ENCODE data around the gene ZNF776.

Gene ZNF776

DNA sequence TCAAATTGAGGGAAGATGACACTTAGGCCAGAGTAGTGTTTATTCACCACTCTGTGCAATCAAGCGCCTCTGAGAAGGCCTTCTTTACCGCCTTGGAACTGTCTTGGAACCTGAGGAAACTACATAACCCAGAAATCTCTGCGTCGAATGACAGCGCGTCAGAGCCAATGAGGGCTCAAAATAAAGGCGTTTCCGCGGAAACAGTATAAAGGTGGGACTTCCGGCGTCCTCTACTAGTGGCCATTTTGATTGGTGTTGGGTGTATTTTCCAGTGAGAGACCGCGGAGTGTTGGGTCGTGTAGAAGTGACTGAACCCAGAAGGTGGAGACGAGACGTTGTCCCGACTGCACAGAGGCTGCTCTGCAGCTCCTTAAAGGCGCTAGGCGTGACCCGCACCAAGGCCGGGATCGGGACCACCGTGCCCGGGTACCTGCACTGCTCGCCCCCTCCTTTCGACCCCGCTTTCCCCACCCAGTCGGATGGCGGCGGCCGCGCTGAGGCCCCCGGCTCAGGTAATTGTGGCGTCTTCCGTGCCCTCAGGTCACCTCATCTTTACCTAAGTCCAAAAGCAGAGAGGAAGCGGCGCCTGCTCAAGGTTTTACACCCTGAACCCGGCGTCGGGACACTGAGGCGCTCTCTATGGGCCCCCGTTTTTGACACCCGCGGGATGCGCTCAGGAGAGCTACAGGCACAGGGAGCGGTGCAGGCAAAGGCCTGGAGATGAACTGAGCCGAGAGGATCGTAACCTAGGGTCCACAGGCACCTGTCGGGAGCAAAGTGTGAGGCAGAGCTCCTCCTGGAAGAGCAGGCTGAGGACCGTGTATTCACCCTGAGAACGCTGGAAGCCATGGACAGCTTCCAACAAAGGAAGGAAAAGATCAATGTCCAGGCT, at the start of gene ZNF776:
TSS of gene ZNF776 (plus strand) at position 236 of the 892 bp plus-strand sequence. CDS start at position 480, 244 bp downstream.
- Histone ChIP-seq H3K4me3 (ENCODE audit: low read depth in 1 of 2, low read length in 2 of 2) (peak within 1 kb of the TSS; percentile 96 to 99), H3K36me3 (ENCODE audit: control insufficient read depth in 1 of 2, insufficient read depth in 2 of 2, low read length in 2 of 2) (peaks cover 32 to 38% of the 10 kb centered on the region in 2 donors), H3K27ac (ENCODE audit: low read depth, low read length) (peak within 1 kb of the TSS; percentile 70), H3K9me3 (ENCODE audit: control insufficient read depth in 1 of 2, low read length in 2 of 2) (peaks cover 29 to 36% of the 10 kb centered on the region in 2 donors), H3K4me1 (ENCODE audit: control insufficient read depth in 1 of 2, insufficient read depth in 2 of 2, low read length in 2 of 2) (peaks cover 10 to 18% of the 10 kb centered on the region in 2 donors), H3K27me3 (ENCODE audit: control insufficient read depth in 1 of 2, insufficient read depth in 2 of 2, low read length in 2 of 2) (no peaks in the 10 kb centered on the region), H3K9ac (ENCODE audit: low read depth in 1 of 2, low read length in 2 of 2) (peak within 1 kb of the TSS; percentile 93 to 98)

DNA sequence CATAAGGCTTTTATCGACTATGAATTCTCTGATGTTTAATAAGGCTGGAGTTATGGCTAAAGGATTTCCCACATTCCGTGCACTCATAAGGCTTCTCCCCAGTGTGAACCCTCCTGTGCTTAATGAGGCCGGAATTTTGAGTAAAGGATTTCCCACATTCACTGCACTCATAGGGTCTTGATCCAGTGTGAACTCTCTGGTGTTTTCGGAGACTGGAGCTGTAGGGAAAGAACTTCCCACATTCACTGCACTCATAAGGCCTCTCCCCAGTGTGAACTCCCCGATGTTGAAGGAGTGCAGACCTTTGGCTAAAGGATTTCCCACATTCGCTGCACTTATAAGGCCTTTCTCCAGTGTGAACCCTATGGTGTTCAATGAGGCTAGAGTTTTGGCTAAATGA, 45.0 kb upstream of the ZNF776 start:
- H3K9ac ChIP-seq (ENCODE audit: low read depth in 1 of 2, low read length in 2 of 2): no peak overlapping the region
- H3K36me3 ChIP-seq (ENCODE audit: control insufficient read depth in 1 of 2, insufficient read depth in 2 of 2, low read length in 2 of 2): peaks cover 8 to 17% of the 10 kb centered on the region in 2 donors
- H3K4me3 ChIP-seq (ENCODE audit: low read depth in 1 of 2, low read length in 2 of 2): no peak overlapping the region
- H3K9me3 ChIP-seq (ENCODE audit: control insufficient read depth in 1 of 2, low read length in 2 of 2): peaks cover 73 to 79% of the 10 kb centered on the region in 2 donors
- no peaks in the 10 kb centered on the region for H3K4me1 ChIP-seq (ENCODE audit: control insufficient read depth in 1 of 2, insufficient read depth in 2 of 2, low read length in 2 of 2)
- no peaks in the 10 kb centered on the region for H3K27me3 ChIP-seq (ENCODE audit: control insufficient read depth in 1 of 2, insufficient read depth in 2 of 2, low read length in 2 of 2)
- H3K27ac ChIP-seq (ENCODE audit: low read depth, low read length): no peak overlapping the region

DNA sequence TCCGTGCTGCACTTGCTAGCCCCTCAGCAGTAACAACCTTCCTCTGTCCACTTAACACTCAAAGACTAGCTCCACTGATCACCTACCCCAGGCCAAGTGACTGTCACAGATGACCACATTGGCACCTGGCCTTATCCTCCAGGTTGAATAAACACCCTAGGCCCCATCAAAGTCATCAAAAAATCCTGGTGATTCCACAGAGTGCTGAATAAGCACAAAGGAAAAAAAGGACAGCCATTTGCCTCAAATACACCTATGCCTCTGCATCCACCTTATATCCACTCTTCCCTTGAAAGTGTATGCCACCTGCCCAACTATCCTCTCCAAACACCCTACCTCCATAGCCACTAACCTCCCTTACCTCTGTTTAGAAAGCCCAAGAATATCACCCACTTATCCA, 40.3 kb upstream of the ZNF776 start:
- H3K27ac ChIP-seq (ENCODE audit: low read depth, low read length): no peak overlapping the region
- H3K4me1 ChIP-seq (ENCODE audit: control insufficient read depth in 1 of 2, insufficient read depth in 2 of 2, low read length in 2 of 2): no peaks in the 10 kb centered on the region
- H3K9me3 ChIP-seq (ENCODE audit: control insufficient read depth in 1 of 2, low read length in 2 of 2): peaks cover 64 to 66% of the 10 kb centered on the region in 2 donors
- no peaks in the 10 kb centered on the region for H3K27me3 ChIP-seq (ENCODE audit: control insufficient read depth in 1 of 2, insufficient read depth in 2 of 2, low read length in 2 of 2)
- H3K9ac ChIP-seq (ENCODE audit: low read depth in 1 of 2, low read length in 2 of 2): no peak overlapping the region
- H3K36me3 ChIP-seq (ENCODE audit: control insufficient read depth in 1 of 2, insufficient read depth in 2 of 2, low read length in 2 of 2): peaks cover 8 to 10% of the 10 kb centered on the region in 2 donors
- peak overlapping the region in 1 of 2 donors; percentile 32 for H3K4me3 ChIP-seq (ENCODE audit: low read depth in 1 of 2, low read length in 2 of 2)

DNA sequence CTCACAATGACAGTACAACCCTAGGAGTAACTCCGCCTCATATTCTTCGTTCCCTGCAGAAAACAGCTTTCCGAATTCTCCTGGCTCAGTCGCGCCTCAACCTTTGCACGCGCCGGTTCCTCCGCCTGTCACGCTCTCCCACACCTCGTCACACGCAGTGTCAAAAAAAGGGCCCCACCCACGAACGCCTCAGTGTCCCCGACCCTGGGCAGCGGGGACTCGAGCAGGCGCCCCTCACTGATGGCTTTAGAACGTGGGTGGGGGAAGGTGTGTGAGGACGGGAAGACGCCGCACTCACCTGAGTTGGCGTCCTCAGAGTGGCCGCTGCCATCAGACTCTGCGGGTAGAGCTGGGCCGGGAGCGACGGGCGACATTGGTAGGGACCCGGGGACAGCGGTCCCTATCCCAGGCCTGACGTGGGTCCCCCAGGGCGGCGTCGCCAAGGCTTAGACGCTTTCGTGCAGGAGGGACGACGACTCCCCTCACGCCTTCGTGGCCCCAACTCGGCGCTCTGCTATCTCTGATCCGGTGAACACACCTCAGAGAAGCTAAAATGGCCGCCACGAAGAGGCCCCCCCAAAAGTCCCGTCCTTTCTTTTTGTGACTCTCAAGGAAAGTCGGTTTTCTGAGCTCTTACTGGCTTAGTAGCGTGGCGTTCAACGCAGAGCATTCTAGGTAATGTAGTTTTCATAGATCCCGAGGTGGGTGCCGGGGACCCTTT, 37.8 kb upstream of the ZNF776 start, which contains the start of gene ZNF154:
TSS of gene ZNF154 (minus strand) at position 564 of the 721 bp plus-strand sequence. CDS start at position 331, 233 bp downstream.
- Histone ChIP-seq H3K27me3 (ENCODE audit: control insufficient read depth in 1 of 2, insufficient read depth in 2 of 2, low read length in 2 of 2) (no peaks in the 10 kb centered on the region), H3K9ac (ENCODE audit: low read depth in 1 of 2, low read length in 2 of 2) (peak within 1 kb of the TSS in 1 of 2 donors; percentile 38), H3K9me3 (ENCODE audit: control insufficient read depth in 1 of 2, low read length in 2 of 2) (peaks cover 45 to 59% of the 10 kb centered on the region in 2 donors), H3K4me3 (ENCODE audit: low read depth in 1 of 2, low read length in 2 of 2) (peak within 1 kb of the TSS; percentile 54 to 61), H3K36me3 (ENCODE audit: control insufficient read depth in 1 of 2, insufficient read depth in 2 of 2, low read length in 2 of 2) (no peaks in the 10 kb centered on the region), H3K4me1 (ENCODE audit: control insufficient read depth in 1 of 2, insufficient read depth in 2 of 2, low read length in 2 of 2) (no peaks in the 10 kb centered on the region), H3K27ac (ENCODE audit: low read depth, low read length) (peak within 1 kb of the TSS; percentile 1)

- no peaks in the 10 kb centered on the region for H3K36me3 ChIP-seq (ENCODE audit: control insufficient read depth in 1 of 2, insufficient read depth in 2 of 2, low read length in 2 of 2)
- no peaks in the 10 kb centered on the region for H3K4me1 ChIP-seq (ENCODE audit: control insufficient read depth in 1 of 2, insufficient read depth in 2 of 2, low read length in 2 of 2)
- peaks cover 43 to 55% of the 10 kb centered on the region in 2 donors for H3K9me3 ChIP-seq (ENCODE audit: control insufficient read depth in 1 of 2, low read length in 2 of 2)
- H3K27ac ChIP-seq (ENCODE audit: low read depth, low read length): no peak overlapping the region
- no peak overlapping the region for H3K9ac ChIP-seq (ENCODE audit: low read depth in 1 of 2, low read length in 2 of 2)
- H3K27me3 ChIP-seq (ENCODE audit: control insufficient read depth in 1 of 2, insufficient read depth in 2 of 2, low read length in 2 of 2): no peaks in the 10 kb centered on the region
- peak overlapping the region in 1 of 2 donors; percentile 61 for H3K4me3 ChIP-seq (ENCODE audit: low read depth in 1 of 2, low read length in 2 of 2)
Measured at GRCh38 chr19:57709616-57710015, 37.0 kb upstream of the ZNF776 start.

GRCh38 chr19:57712222-57712621, 34.4 kb upstream of the ZNF776 start:
- Histone ChIP-seq H3K27ac (ENCODE audit: low read depth, low read length) (no peak overlapping the region), H3K4me3 (ENCODE audit: low read depth in 1 of 2, low read length in 2 of 2) (no peak overlapping the region), H3K4me1 (ENCODE audit: control insufficient read depth in 1 of 2, insufficient read depth in 2 of 2, low read length in 2 of 2) (no peaks in the 10 kb centered on the region), H3K9ac (ENCODE audit: low read depth in 1 of 2, low read length in 2 of 2) (no peak overlapping the region), H3K27me3 (ENCODE audit: control insufficient read depth in 1 of 2, insufficient read depth in 2 of 2, low read length in 2 of 2) (no peaks in the 10 kb centered on the region), H3K36me3 (ENCODE audit: control insufficient read depth in 1 of 2, insufficient read depth in 2 of 2, low read length in 2 of 2) (no peaks in the 10 kb centered on the region), H3K9me3 (ENCODE audit: control insufficient read depth in 1 of 2, low read length in 2 of 2) (peaks cover 43 to 46% of the 10 kb centered on the region in 2 donors)

DNA sequence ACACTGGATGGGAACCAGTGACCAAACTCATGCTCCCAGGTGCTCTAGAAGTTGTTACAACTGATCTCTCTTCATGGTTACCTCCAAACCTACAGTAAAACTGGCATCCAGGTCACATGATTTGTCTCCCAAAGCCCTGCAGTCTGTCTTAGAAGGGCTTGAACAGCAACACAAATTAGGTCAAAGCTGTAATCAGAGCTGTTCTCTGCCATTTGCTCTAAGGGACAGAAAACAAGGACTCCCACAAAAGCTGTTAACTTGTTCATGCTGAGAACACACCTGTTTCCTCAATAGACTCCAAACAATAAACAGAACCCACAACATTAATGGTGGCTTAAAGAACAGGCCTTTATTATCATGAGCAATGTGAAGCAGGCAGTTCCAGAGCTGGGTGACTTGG, 27.2 kb upstream of the ZNF776 start:
- Histone ChIP-seq H3K9ac (ENCODE audit: low read depth in 1 of 2, low read length in 2 of 2) (no peak overlapping the region), H3K27me3 (ENCODE audit: control insufficient read depth in 1 of 2, insufficient read depth in 2 of 2, low read length in 2 of 2) (no peaks in the 10 kb centered on the region), H3K36me3 (ENCODE audit: control insufficient read depth in 1 of 2, insufficient read depth in 2 of 2, low read length in 2 of 2) (peaks cover 31 to 35% of the 10 kb centered on the region in 2 donors), H3K9me3 (ENCODE audit: control insufficient read depth in 1 of 2, low read length in 2 of 2) (peaks cover 67 to 74% of the 10 kb centered on the region in 2 donors), H3K4me3 (ENCODE audit: low read depth in 1 of 2, low read length in 2 of 2) (peak overlapping the region in 1 of 2 donors; percentile 5), H3K4me1 (ENCODE audit: control insufficient read depth in 1 of 2, insufficient read depth in 2 of 2, low read length in 2 of 2) (no peaks in the 10 kb centered on the region), H3K27ac (ENCODE audit: low read depth, low read length) (no peak overlapping the region)

- Histone ChIP-seq H3K4me1 (ENCODE audit: control insufficient read depth in 1 of 2, insufficient read depth in 2 of 2, low read length in 2 of 2) (no peaks in the 10 kb centered on the region), H3K4me3 (ENCODE audit: low read depth in 1 of 2, low read length in 2 of 2) (peak overlapping the region in 1 of 2 donors; percentile 38), H3K27me3 (ENCODE audit: control insufficient read depth in 1 of 2, insufficient read depth in 2 of 2, low read length in 2 of 2) (no peaks in the 10 kb centered on the region), H3K9ac (ENCODE audit: low read depth in 1 of 2, low read length in 2 of 2) (no peak overlapping the region), H3K36me3 (ENCODE audit: control insufficient read depth in 1 of 2, insufficient read depth in 2 of 2, low read length in 2 of 2) (peaks cover 31 to 35% of the 10 kb centered on the region in 2 donors), H3K27ac (ENCODE audit: low read depth, low read length) (no peak overlapping the region), H3K9me3 (ENCODE audit: control insufficient read depth in 1 of 2, low read length in 2 of 2) (peaks cover 66 to 69% of the 10 kb centered on the region in 2 donors)
Measured at GRCh38 chr19:57719901-57720519, 26.6 kb upstream of the ZNF776 start.

GRCh38 chr19:57720878-57721277, 25.7 kb upstream of the ZNF776 start:
- no peak overlapping the region for H3K27ac ChIP-seq (ENCODE audit: low read depth, low read length)
- peaks cover 64 to 66% of the 10 kb centered on the region in 2 donors for H3K9me3 ChIP-seq (ENCODE audit: control insufficient read depth in 1 of 2, low read length in 2 of 2)
- peaks cover 31 to 35% of the 10 kb centered on the region in 2 donors for H3K36me3 ChIP-seq (ENCODE audit: control insufficient read depth in 1 of 2, insufficient read depth in 2 of 2, low read length in 2 of 2)
- peak overlapping the region; percentile 11 to 38 for H3K4me3 ChIP-seq (ENCODE audit: low read depth in 1 of 2, low read length in 2 of 2)
- no peaks in the 10 kb centered on the region for H3K27me3 ChIP-seq (ENCODE audit: control insufficient read depth in 1 of 2, insufficient read depth in 2 of 2, low read length in 2 of 2)
- no peaks in the 10 kb centered on the region for H3K4me1 ChIP-seq (ENCODE audit: control insufficient read depth in 1 of 2, insufficient read depth in 2 of 2, low read length in 2 of 2)
- H3K9ac ChIP-seq (ENCODE audit: low read depth in 1 of 2, low read length in 2 of 2): no peak overlapping the region

Measured in duodenal mucosa (tissue), 2 donors.